Fibroblast of skin of right quadriceps (primary cell): Measurements from ENCODE around the gene HMG20A.
"Not testable (repeated sequence)": the region's sequence is repeated elsewhere in the genome, so short reads cannot be mapped to it uniquely, and the experiment has no call there.

Experiments
- DNase-seq: peaks from one replicate; pipeline ENCODE4 v3.0.0-alpha.2; 2013

Gene HMG20A

DNA sequence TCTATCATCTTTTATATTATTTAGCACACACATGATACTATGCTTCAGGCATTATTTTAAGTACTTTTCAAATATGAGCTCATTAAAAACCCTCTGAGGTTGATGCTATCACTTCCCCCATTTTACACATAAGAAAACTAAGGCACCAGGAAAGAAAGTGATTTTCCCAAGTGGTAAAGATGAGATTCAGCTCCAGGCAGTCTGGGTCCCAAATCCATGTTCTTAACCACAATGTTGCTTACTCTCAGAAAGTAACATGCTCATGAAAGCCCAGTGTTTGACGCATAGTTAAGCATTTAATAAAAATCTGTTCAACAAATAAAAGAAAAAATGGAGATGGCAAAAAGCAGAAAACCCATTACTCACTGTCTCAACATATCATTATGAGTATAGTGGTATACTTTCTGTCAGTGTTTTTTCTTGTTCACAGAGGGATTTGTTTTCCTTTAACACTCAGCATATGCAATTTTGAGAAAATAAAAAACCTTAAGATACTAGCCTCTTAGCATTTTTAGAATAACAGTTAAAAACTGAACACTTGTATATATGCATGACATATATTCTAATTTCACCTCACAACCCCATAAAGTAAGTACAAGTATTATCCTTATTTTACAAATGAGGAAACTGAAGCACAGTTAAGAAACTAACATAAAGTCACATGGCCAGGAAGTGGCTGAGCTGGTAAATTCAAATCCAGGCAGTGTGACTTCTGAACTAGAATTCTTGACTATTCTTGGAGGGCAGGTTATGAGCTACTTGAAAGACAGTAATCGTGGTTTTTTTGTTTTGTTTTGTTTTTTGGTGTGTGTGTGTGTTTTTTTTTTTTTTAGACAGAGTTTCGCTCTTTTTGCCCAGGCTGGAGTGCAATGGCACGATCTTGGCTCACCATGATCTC lies 11.2 kb upstream of the HMG20A start:
- no peak for DNase-seq

DNA sequence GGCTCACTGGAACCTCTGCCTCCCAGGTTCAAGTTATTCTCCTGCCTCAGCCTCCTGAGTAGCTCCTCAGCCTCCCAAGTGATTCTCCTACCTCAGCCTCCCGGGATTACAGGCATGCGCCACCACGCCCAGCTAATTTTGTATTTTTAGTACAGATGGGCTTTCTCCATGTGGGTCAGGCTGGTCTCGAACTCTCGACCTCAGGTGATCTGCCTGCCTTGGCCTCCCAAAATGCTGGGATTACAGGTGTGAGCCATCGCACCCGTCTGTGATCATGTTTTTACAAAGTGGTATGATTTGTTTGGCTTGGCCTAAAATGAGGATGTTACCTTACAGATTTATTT lies 10.6 kb upstream of the HMG20A start:
- not testable (repeated sequence) for DNase-seq

DNA sequence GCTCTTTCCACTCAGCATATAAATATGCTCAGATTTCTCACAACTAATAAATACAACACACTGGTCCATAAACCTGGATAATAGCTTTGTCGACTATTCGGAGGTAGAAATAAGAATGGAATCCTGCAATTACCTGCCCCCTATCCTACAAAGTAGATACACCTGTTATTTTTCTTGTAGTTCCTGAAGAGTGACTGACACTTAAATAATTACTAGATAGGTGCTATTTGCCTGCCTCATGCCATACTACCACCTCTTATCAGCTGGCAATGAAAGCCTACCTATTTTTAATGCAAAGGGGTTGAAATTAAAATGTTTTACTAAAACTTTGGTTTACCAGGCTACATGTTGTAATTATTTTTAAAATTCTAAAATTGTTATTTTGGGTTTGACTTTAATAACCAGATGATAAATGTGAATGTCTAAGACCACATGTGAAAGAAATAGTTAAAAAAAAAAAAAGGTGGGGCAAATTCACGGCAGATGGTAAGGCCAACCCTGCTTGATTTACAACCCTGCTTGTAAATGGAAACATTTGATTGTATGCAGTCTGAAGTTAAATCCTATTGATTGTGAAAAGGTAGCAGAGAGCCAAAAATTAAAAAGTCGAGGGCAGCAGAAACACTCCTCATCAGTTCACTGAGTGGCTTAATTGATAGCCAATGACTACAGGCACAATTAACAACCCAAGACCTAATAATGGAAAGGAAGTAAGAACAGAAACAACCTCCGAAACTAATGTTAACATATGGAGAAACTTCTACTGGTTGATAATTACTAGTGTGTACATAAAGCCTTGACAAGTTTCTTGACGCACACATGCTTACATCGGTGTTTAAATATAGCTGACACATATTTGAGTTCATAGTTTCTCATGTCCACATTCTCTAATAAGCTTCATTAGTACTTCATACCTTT lies 9.7 kb upstream of the HMG20A start:
- DNase-seq = no peak

DNA sequence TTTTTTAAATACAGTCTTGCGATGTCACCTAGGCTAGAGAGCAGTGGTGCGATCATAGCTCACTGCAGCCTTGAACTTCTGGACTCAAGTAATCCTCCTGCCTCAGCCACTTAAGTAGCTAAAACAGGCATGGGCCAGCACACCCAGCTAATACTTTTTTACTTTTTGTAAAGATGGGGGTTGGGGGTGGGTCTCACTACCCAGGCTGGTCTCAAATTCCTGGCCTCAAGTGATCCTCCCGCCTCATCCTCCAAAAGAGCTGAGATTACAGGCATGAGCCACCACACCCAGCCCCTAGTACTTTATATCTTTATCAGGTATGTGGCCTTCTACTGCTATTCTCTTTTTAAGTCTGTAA lies 9.1 kb upstream of the HMG20A start:
- no peak for DNase-seq

DNA sequence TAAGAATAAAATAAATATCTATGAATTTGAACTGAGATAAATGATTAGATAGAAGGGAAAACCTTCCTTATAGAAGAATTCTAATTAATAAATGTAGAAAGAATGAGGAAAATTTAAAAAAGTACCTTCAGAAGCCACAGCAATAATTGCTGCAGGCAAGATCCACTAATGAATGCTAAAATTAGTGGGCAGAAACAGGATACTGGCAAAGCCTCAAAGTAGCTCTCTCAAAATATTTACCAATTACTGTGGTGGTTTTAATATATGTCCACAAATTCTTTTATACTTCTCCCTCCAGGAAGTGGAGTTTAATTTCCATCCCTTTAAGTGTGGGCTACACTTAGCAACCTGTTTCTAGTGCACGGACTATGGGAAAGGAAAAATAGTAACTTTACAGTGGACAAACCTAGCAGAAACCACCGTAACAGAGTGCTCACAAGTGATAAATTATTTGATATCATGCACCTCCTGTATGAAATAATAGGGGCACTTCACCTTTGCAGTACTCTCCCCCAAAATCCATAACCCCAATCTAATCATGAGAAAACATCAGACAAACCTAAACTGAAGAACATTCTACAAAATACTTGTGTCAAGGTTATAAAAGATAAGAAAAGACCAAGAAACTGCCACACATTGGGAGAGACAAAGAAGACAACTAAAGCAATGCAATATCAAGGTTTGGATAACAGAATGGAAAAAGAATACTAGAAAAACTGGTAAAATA lies 7.6 kb upstream of the HMG20A start:
- DNase-seq = no peak

DNA sequence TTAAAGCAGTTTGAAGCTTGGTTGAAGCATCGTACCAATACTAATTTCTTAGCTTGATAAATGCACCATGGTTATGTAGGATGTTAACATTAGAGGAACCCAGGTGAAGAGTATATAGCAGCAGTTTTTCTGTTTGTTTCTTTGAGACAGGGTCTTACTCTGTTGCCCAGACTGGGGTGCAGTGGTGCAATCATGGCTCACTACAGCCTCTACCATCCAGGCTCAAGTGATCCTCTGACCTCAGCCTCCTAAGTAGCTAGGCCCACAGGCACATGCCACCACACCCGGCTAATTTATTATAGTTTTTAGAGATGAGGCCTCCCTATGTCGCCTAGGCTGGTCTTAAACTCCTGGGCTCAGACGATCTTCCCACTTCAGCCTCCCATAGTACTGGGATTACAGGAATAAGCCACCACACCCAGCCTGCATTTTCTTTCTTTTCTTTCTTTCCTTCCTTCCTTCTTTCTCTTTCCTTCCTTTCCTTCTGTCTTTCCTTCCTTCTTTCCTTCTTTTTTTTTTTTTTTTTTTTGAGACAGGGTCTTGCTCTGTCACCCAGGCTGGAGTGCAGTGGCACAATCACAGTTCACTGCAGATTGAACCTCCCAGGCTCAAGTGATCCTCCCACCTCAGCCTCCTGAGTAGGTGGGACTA lies 6.9 kb upstream of the HMG20A start:
- no peak for DNase-seq

DNA sequence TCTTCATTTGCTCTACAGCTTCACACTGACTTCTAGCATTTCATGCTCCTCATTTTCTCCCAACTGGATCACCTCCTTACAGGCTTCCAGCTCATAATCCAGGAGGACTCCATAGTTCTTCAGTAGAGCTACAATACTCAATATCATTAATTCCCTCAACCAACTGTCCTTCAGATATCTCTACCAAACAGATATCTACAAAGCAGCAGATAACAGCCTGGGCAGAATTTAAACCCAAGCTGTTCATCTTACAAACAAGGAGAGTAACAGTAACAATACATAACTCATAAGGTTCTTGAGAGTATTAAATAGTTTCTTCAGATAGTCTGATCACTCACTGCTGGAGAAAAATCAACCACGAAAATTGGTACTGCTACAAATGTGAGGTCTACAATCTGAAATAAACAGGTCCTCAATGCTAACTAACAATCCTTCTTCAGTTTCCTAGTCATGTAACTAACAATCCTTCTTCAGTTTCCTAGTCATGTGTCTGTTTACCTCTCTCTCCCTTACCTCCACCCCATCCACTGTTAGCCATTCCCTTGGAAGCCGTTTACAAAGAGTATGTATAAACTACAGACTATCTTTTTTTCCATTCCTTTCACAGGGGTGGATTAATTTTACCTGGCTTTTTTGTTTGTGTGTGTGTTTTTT lies 5.8 kb upstream of the HMG20A start:
- no peak for DNase-seq

DNA sequence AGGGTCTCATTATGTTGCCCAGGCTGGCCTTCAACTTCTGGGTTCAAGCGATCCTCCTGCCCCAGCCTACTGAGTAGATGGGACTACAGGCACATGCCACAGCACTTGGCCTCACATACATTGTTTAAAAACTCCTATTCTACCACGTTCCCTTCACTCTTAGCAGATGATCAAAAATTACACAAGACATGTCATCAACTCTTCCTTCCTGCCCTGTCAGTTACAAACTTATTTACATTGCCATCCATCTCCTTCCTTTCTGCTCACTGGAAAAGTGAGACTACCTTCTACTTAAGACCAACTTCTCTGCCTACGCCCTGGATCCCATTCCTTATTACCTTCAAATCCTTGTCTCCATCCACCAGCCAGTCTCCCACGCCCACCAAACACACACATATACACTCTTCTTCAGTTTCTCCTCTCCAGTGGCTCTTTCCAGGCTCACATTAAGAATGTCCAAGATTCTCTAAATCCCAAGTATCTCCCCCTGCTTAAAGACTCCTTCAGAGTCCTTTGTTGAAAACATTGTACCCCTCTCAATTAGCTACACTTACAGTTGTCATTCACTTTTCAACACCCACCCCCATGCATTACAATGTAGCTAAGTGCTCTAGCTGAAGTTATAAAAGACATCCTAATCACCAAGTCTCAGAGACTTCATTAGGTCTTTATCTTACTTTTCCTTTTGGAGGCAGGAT lies 5.1 kb upstream of the HMG20A start:
- DNase-seq = no peak

DNA sequence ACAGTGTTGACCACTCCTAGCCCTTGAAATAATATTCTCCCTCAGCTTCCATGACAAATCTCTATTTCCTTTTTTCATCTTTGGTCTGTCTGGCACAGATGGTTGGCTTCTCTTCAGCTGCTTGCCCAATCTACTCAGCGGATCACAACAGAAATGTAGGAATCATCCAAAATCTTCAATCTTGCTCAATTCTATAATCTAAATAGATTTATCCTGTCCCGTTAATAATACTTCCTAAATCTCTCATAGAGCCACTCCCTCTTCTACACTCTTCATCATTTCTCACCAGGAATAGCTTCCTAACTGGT lies 4.6 kb upstream of the HMG20A start:
- DNase-seq = peak; percentile 34

DNA sequence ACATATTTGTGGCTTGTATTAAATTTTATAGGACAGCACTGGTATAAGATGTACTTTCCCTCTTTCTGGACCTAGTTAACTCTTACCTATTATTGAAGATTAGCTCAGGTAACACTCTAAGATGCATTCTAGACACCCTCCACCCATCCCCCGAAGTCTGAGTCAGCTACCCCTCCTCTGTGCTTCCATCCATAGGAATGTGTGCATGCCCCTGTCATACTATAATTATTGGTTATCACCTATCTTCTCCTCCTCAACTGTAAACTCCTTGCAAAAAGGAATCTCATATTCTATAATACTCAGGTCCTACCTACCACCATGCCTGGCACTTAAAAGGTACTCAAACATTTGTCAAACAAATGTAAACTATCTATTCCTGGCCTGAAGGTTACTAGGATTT lies 3.7 kb upstream of the HMG20A start:
- no peak for DNase-seq

DNA sequence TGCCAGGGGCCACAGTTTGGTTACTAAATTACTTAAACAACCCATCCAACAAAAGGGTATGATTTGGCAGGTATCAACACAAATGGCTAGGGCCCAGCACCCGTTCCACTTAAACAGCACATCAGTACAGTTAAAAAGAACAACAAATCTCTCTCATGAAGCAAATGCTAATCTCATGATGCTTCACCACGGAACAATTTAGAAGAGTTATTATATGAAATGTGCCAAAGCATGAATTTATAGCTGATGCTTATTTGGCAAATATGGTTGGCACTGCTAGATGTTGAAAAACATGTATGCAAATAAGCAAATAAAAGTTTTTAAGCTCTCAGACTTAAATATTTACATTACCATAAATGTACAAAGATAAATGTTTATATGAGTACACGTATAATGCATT lies 3.1 kb upstream of the HMG20A start:
- no peak for DNase-seq

DNA sequence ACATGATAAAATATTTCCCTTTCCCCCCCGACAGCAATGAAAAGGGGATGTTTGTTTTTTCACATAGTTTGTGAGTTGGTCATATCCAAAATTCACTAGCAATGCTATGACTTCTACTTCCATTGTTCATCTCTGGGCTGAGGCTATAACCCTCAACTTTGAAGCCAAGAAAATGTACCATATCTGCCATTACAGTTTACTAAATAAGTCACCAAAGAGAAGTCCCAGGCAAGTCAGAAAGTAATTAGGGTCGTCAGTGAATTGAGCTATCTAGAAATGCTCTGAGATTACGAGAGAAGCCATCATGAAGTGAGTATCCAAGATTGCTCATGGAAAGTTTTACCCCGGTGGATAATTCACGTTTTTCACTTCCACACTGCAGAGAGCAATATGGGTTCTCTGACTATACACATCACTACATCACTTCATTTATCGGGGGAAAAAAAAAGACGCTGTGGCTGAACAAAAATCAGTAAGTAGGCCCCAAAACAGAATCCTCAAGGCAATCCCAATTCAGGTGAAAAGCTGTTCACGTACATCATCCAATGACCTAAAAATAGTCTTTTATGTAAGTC lies 2.2 kb upstream of the HMG20A start:
- DNase-seq = peak; percentile 66

DNA sequence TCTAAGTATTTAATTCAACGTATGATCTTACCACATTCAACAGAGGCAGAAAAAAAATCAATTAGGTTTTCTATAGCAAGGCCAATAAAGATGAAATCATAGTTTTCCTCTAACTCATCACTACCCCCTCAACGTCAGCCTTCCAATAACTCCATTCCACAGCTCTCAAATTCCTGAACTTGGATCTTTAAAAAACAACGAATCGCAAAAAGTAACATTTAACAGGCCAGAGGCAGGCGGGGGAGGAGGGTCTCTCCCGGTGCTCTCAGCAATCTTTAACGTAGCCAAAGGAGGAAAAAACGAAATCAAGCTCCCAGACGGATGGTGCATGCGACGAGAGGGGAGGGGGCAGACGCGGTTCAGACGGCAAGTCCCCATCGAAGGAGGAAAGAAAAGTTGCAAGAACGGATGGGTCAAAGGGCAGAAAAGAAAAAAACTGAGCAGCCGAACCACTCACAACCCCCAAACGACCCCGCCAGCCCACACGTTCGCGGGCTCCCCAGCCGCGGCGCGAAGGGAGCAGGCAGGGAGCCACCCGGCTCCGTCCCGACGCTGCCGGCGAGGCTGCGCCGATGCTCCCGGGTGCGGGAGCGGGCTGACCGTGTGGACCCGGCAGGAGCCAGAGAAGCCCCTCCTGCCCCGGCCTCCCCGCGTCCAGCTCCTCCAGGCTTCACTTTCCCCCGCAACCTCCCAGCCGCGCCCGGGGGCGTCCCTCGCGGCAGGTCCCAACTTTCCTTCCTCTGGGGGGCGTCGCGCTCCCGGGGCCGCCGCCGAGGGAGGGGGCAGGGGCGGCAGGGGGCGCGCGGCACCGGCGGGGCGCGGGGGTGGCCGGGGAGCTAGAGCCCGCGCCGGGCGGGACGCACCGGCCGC lies 1.5 kb upstream of the HMG20A start:
- peak; percentile 74 for DNase-seq

DNA sequence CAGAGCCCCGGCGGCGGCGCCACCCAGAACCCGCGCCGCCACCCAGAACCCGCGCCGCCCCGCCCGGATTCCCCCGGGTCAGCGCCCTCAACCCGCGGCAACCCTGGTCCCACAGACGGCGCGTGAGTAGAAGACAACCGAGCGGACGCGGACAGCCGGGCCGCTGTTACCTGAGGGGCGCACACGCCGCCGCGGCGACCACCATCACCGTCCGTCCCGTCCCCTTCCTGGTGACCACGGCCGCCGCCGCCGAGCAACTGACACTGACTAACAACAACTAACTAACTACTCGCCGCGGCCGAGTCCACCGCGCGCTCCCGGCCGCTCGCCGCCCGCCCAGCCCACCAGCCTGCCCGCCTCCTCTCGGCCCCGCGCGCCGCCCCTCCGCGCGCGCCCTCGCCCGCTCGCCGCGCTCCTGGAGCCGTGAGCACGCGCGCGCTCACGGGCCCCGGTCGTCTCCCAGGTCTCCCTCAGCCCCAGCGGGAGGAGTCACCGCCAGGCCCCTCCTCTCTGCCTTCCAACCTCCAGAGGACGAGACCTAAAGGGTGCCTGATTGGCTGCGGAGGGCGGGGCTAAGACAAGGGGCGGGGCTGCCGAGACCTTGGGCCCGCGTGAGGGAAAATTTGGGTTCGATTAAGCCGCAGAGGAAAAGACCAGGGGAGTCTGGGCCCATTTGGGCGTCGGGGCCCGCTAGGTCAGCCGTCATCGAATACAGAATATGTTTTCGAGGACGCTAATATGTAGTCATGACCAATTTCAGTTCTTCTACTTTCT lies 665 bp upstream of the HMG20A start, which contains the start of gene PEAK1:
PEAK1 (minus strand) TSS at position 269 of the 774 bp plus-strand sequence. CDS start 238,178 bp downstream, outside the sequence.
- DNase-seq = peak; percentile 99

DNA sequence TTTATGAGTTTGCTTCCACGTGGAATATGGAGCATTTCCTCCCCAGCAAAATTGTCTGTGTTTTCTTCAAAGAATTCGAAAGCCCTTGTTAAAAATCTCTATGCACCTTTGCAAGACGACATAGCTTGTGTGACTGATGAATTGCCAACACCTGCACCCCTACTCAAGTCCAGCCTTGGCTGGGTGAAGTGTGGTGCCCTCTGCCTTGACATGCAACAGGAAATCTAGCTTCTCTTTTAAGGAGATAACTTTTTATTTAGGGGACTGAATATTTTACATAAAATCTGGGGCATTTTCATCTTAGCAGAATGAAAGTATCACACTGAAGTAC lies 647 bp downstream of the HMG20A start:
- DNase-seq = no peak

DNA sequence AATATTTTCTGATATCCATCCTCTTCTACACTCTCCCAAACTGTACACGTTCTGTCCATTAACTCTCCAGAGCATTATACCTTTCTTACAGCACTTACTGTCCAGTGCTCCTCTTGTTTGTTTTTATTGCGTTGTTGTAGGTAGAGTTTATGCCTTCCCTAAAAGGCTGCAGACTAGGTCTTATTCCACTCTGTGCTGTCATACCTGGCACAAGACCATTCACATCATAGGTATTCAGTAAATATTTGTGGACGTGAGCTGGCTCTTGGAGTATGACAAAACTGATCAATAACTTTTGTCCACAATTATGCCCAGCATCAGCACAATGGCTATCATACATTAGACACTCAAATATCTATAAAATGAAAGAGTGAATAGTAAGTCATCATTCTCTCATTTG lies 4.4 kb downstream of the HMG20A start:
- DNase-seq = no peak

DNA sequence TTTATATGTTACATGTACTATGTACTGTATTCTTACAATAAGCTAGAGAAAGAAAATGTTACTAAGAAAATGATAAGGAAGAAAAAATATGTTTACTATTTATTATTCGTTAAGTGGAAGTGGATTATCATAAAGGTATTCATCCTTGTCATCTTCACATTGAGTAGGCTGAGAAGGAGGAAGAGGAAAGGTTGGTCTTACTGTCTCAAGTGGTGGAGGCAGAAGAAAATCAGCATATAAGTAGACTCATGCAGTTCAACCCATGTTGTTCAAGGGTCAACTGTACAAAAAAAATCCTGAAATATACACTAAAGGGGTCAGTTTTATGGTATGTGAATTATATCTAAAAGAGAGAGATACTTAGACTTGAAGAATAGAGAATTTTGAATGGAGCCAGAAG lies 5.7 kb downstream of the HMG20A start:
- no peak for DNase-seq

DNA sequence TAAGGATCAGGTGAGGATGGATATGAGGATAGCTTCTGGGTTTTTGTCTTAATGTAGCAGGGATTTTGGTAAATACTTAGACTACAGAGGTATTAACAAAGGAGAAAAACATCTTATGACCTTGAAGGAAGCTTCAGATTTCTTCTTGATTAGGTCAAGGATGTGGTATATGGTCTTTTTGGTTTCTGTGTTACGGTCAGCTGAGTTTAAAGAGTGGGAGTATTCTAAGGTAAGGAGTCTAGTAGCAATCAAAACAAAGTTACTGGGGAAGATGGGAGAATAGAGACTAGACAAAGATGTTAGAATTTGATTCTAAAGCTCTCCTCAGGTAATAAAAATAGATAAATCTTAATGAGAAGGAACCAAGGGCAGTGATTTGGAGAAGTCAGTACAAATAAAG lies 6.2 kb downstream of the HMG20A start:
- DNase-seq = no peak

DNA sequence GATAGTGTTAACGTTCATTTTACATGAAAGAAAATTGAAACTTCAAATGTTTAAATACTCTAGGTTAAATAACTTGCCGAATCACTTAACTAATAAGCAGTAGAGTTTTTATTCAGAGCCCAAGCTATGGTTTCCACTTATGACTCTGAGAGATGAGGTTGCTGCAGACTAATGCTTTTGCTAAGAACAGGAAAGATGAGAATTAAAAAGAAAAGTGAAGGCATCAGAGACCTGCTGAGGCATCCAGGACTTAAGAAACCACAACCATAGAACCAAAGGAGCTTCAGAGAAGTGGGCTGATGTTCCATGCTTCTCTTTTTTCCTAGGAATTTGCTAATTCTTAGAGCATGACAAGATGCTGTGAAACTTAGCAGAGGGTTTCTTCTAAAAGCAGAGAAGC lies 9.5 kb downstream of the HMG20A start:
- no peak for DNase-seq

DNA sequence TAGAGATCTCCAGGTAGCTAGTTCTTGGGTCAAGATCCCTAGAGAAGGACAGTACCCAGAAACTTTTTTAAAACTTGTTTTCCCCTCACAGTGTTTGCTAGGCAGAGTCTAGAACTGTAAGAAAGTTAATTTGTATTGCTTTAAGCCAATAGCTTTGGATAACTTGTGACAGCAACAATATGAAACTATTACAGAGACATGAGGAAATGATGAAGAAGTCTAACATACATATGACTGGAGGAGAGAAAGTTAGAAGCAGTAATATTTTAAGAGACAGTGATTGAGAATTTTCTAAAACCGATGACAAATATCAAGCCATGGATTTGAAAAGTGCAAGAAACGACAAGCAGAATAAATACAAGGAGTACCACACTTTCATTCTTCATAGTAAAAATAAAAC lies 10.0 kb downstream of the HMG20A start:
- DNase-seq = no peak
